Pancreas (tissue), 10 donors: Measurements from ENCODE around the gene GRAPL. TPM values are rescaled to one million over a fixed set of nuclear protein-coding genes. Genes with fewer than 3 reads are reported as not detected.
"Not testable (repeated sequence)": the region's sequence is repeated elsewhere in the genome, so short reads cannot be mapped to it uniquely, and the experiment has no call there.

ENCODE experiments used
- ATAC-seq, 4 donors: fragments of 200-7000 bp; cut with Tn5 transposase; one replicate each; pipeline versions ENCODE4 v1.8.0 to v1.9.1; 2020; ENCODE audit warnings: mild to moderate bottlenecking in 4 of 4, moderate library complexity in 4 of 4
- DNase-seq, 6 donors: peaks; one replicate each; pipeline ENCODE4 v3.0.0-alpha.2; 2020
- FAIRE-seq: peaks from 2 replicates; lab custom pipeline; 2012; peaks lifted over from hg19 to GRCh38; lab: Jason Lieb, UNC
- H3K27ac ChIP-seq, 4 donors: fragments of 200-600 bp; sonication (generic); 1 replicate in 3 of 4; 2 replicates in 1 of 4; pipeline versions ENCODE4 v1.5.0 to v1.8.0; 2020
- H3K27me3 ChIP-seq, 4 donors: fragments of 200-600 bp; one replicate each; pipeline ENCODE4 v1.8.0; 2021
- H3K36me3 ChIP-seq, 3 donors: fragments of 200-600 bp; sonication (generic) in 1 of 3; one replicate each; pipeline versions ENCODE4 v1.5.0 to v1.8.0; 2020 to 2021
- H3K4me1 ChIP-seq, 3 donors: fragments of 200-600 bp; one replicate each; pipeline ENCODE4 v1.8.0; 2021
- H3K4me3 ChIP-seq, 4 donors: fragments of 200-600 bp; sonication (generic) in 2 of 4; one replicate each; pipeline versions ENCODE4 v1.5.0 to v1.8.0; 2020 to 2021
- H3K9me3 ChIP-seq, 4 donors: fragments of 200-600 bp; one replicate each; pipeline ENCODE4 v1.8.0; 2021
- CTCF ChIP-seq, 4 donors: fragments of 200-600 bp; sonication (generic) in 3 of 4; IDR thresholded peaks; one replicate each; pipeline versions ENCODE4 v1.5.0 to v1.8.0; 2021; ENCODE audit warnings: antibody characterized with exemption in 4 of 4
- WGBS, 2 donors: extraction: QIAGEN DNeasy Blood & Tissue Kit; methylation state at CpG; one replicate each; pipeline ENCODE4 v1.1.7; 2013; 5-methylcytosine and 5-hydroxymethylcytosine counted together
- intact Hi-C, 3 donors: fragments of 100-400 bp; cut with DNase I; formaldehyde crosslinking; loops; one replicate each; pipeline versions ENCODE4 v1.11.1 to v1.14.2; 2022
- polyA plus RNA-seq, 2 donors: library from polyadenylated mRNA; stranded (reverse); fragments of 200-250 nt; gene quantifications; one replicate each; pipeline ENCODE4 v1.2.3, GENCODE V29; 2013
- total RNA-seq, 6 donors: library from RNA; stranded (reverse); fragmentation: NEBNext Ultra II Directional in 4 of 6; extraction: Animal tissue kit (Norgen Biotek cat#: 25700) in 4 of 6; gene quantifications; one replicate each; pipeline versions ENCODE4 v1.2.1 to v1.2.4, GENCODE V29; 2021 to 2023
- donor health status: healthy with polysubstance abuse.
- donor health status: DM: no; HTN: no; CAD: no; lungs with moderate emphysema.
- donor health status: DM: no; HTN: no; CAD: no.
- donor health status: control.
- donor health status: control.
- donor health status: Bipolar disorder and iron deficiency.
- donor health status: DM: yes; HTN: yes; CAD: no.
- donor health status: DM: no; HTN: no; CAD: no.
- donor health status: DM: no; HTN: no; CAD: no.
- donor health status: DM: yes; HTN: yes; CAD: no.

Gene GRAPL
- total and polyA plus RNA-seq, 8 donors: 0.19 to 2.5 (median 0.87) TPM; not detected in 2

GRCh38 chr17:19136605-19137004 lies 9.2 kb downstream of the GRAPL start:
- peak in 1 of 4 donors; percentile 9 for ATAC-seq
- H3K27ac ChIP-seq, H3K9me3 ChIP-seq, H3K4me1 ChIP-seq, DNase-seq, H3K27me3 ChIP-seq, intact Hi-C loops, H3K36me3 ChIP-seq, FAIRE-seq, H3K4me3 ChIP-seq: not testable (repeated sequence)
- 38% methylated on average over 1 of the region's 6 CpGs; no CpG with 5 or more reads in 1 of the 2 donors for WGBS, 2 donors

DNA sequence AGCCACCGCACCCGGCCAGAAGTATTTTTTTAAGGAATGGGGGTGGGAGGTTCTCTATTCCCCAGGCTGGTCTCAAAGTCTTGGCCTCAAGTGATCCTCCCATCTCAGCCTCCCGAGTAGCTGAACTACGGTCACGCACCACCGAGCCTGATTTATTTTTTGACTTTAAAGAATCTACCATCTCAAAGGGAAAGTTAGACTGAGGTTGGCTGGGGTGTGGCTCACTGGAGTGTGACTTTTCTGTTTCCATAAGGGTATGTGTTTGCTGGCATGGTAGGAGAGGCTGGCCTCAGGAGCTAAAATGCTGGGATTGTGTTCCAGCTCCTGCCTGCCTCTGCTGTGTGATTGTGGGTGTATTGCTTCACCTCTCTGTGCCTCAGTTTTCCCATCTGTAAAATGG lies 10.6 kb downstream of the GRAPL start:
- FAIRE-seq, H3K36me3 ChIP-seq, H3K27ac ChIP-seq, H3K9me3 ChIP-seq, DNase-seq, intact Hi-C loops, H3K27me3 ChIP-seq, ATAC-seq, H3K4me3 ChIP-seq, H3K4me1 ChIP-seq: not testable (repeated sequence)
- whole genome bisulfite sequencing, 2 donors: no CpG with 5 or more reads among the region's 6 CpGs

DNA sequence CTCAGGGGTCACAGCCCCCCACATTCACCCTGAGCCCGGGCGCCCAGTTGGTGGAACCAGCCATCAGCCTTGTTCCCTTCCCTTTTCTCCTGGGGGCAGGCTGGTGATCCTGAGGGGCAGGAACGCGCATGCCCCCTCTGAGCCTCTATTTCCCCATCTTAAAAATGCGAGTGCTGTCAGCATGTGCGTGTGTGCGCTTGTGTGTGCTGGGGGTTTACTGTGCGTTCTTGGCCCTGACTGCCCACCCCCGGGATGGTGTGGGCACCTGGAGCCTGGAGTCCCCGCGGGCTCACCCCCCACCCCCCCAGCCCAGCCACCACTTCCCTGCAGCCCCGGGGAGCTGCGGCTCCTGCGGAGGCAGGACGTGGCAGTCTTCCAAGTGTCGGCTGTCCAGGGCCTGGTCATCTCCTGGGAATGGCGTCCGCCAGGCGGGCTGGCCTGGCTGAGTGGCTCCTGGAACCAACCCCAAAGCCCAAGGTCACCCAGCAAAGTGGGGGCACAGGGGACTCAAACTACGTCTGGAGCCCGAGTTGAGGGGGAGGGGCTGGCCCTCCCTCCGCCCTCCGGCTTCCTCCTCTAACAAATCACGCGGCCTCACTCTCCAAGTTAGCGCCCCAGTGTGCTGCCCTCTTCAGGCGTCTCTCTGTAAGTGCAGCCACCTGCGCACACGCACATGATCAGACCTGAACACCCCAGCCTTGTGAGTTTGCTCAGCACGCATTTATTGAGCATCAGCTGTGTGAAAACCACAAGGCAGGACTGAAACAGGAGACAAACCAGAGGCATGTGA lies 14.2 kb downstream of the GRAPL start:
- intact Hi-C loops, H3K36me3 ChIP-seq, H3K4me1 ChIP-seq, H3K27ac ChIP-seq, H3K27me3 ChIP-seq, FAIRE-seq, H3K4me3 ChIP-seq, H3K9me3 ChIP-seq: not testable (repeated sequence)
- peak in 5 of 6 donors; percentile 12 to 41 (median 21) for DNase-seq
- 35% methylated on average over 4 of the region's 30 CpGs for WGBS, 2 donors
- ATAC-seq: peak; percentile 90 to 97 (median 94)

DNA sequence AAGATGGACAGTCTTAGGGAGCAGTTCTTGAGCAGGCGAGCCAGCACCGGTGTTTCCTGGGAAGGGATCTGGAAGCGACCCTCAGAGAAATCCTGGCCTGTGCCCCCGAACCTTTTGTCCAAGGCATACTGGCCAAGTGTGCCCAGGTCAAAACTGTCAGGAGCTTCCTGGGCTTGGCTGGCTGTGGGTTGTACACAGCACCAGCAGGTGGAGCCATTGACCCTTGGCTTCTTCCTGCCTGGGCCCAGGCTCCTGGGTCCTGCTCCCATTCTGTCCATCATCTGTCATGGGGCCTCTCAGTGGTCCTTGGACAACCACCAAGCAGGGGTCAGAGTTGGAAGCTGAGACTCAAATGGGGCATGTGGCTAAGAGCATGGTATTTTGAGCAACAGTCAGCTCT lies 15.0 kb downstream of the GRAPL start:
- ATAC-seq (peak; percentile 79 to 87 (median 84)), DNase-seq (peak; percentile 19 to 67 (median 44))
- H3K4me3 ChIP-seq, H3K27me3 ChIP-seq, H3K9me3 ChIP-seq, FAIRE-seq, H3K4me1 ChIP-seq, H3K27ac ChIP-seq, intact Hi-C loops, H3K36me3 ChIP-seq: not testable (repeated sequence)
- no CpG with 5 or more reads among the region's 4 CpGs for WGBS, 2 donors
- peak in 1 of 4 donors; percentile 16 for TF ChIP-seq CTCF (IDR thresholded peaks at IDR 0.05)

DNA sequence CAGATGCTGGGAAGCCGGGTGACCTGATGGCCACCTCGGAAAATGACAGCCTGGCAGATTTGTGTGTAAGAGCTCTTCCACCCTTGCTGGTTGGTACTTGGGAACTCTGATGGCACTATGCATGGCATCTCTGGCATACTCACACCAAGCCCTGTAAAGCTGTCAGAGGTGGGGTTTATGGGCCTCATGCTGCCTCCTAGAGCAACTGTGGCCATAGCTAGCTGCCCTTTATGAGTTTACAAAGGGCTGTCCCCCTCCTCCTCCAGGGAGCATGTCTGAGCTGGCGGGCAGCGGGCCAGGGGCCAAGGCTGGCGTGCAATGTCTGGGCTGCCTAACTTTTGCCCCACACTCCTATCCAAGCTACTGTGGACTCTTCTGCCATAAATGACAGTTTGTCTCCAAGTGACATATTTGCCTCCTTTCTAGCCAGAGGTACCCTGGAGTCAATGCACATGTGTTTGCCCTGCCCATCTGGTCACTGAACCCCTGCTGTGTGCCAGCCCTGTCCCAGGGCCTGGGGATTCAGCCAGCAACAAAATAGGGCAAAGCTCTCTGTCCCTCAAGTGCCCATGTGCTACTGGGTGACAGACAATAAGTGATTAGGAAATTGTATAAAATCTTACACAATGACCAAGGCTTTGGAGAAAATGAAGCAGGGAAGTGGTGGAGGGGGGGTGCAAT lies 15.8 kb downstream of the GRAPL start:
- intact Hi-C loops, H3K4me1 ChIP-seq, DNase-seq, H3K36me3 ChIP-seq, FAIRE-seq, H3K9me3 ChIP-seq, H3K27me3 ChIP-seq, H3K4me3 ChIP-seq, ATAC-seq, H3K27ac ChIP-seq: not testable (repeated sequence)
- 83% methylated on average over 2 of the region's 5 CpGs; no CpG with 5 or more reads in 1 of the 2 donors for WGBS, 2 donors

DNA sequence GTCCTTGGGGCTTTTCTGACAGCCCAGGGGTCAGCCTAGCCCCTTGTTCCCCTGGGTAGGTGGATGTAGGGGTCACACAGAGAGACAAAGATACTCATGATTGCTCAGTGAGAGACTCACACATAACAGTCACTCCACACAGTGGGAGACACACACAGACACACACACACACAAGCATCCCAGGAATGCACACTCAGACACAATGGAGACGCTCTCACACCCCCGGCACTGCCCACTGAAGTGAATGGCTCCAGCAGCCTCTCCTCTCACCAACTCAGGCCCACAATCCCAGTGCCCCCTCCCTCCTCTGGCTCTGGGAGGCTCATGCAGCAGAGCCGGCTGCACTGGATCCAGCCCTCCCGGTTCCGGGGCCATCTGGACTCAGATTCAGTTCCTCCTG lies 17.0 kb downstream of the GRAPL start:
- H3K9me3 ChIP-seq, H3K27ac ChIP-seq, H3K36me3 ChIP-seq, H3K4me3 ChIP-seq, H3K4me1 ChIP-seq, intact Hi-C loops, FAIRE-seq, H3K27me3 ChIP-seq: not testable (repeated sequence)
- WGBS, 2 donors: 27 to 30% methylated on average over 2 of the region's 5 CpGs
- DNase-seq (peak in 3 of 6 donors; percentile 2 to 14 (median 10)), ATAC-seq (peak in 2 of 4 donors; percentile 12 to 13)

- H3K27me3 ChIP-seq, H3K4me1 ChIP-seq, ATAC-seq, DNase-seq, H3K4me3 ChIP-seq, intact Hi-C loops, H3K9me3 ChIP-seq, H3K27ac ChIP-seq, FAIRE-seq, H3K36me3 ChIP-seq: not testable (repeated sequence)
- WGBS, 2 donors: no CpG with 5 or more reads among the region's 11 CpGs
Measured at GRCh38 chr17:19145471-19145870, 18.1 kb downstream of the GRAPL start.

GRCh38 chr17:19150678-19151615 lies 23.6 kb downstream of the GRAPL start:
- H3K27me3 ChIP-seq, DNase-seq, ATAC-seq, H3K4me1 ChIP-seq, intact Hi-C loops, H3K4me3 ChIP-seq, H3K36me3 ChIP-seq, FAIRE-seq, H3K9me3 ChIP-seq, H3K27ac ChIP-seq: not testable (repeated sequence)
- WGBS, 2 donors: no CpG with 5 or more reads among the region's 9 CpGs

DNA sequence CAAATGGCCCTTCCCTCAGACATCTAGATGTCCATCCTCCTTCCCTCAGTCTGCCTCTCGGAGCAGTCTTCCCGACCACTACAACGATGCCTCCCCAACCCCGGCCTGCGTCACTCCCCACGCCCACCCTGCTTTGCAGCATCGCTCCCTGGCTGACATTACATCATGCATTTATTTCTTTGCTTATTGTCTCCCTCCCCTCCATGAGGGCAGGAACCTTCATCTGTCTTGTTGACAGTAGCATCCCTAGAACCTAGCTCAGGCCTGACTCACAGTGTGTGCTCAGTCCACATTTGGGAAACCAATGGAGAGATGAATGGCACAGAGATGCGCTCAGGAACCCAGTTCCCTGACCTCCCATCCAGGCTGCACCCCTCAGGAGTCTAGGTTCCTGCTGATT lies 30.2 kb downstream of the GRAPL start:
- H3K36me3 ChIP-seq, H3K4me3 ChIP-seq, FAIRE-seq, H3K4me1 ChIP-seq, ATAC-seq, H3K9me3 ChIP-seq, H3K27ac ChIP-seq, intact Hi-C loops, DNase-seq, H3K27me3 ChIP-seq: not testable (repeated sequence)
- WGBS, 2 donors: no CpG with 5 or more reads among the region's 8 CpGs

DNA sequence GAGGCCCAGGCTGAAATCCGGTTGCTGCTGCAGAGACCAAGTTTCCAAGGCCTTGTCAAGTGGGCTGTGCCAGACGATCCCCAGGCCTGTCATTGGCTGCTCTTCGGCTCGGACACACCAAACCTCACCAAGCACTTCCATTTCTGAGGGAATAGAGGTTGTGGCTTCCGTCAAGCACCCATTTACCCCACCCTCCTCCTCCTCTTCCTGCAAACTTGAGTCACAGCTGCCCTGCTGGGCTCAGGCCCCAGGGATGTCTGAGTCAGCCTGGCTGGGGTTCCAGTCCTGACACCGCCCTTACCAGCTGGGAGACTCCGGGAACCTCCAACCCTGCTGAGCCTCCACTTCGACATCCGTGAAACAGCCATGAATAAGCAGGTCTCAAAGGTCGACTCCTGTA lies 31.1 kb downstream of the GRAPL start:
- H3K4me1 ChIP-seq, FAIRE-seq, H3K36me3 ChIP-seq, H3K9me3 ChIP-seq, intact Hi-C loops, H3K27ac ChIP-seq, DNase-seq, H3K4me3 ChIP-seq, H3K27me3 ChIP-seq: not testable (repeated sequence)
- peak in 1 of 4 donors; percentile 25 for ATAC-seq
- WGBS, 2 donors: no CpG with 5 or more reads among the region's 10 CpGs
